OCI-LY3 (cell line): ENCODE measurements around the gene C6.

Experiments used
- H2AFZ ChIP-seq: fragments of 200-600, 300-600 bp; shearing (Covaris generic); 2 replicates; pipeline ENCODE4 v1.6.0; 2014; ENCODE audit warnings: antibody characterized with exemption, low read depth, low read length
- H3K27ac ChIP-seq: fragments of 200-600, 300-600 bp; sonication (generic); 2 replicates; pipeline ENCODE4 v1.5.1; 2014; ENCODE audit warnings: mild to moderate bottlenecking, low read length, moderate library complexity, mixed read lengths
- H3K27me3 ChIP-seq: fragments of 200-600, 300-600 bp; sonication (generic); 2 replicates; pipeline ENCODE4 v1.6.1; 2014; ENCODE audit warnings: low read depth, low read length, mixed read lengths
- H3K36me3 ChIP-seq: fragments of 200-600, 300-600 bp; sonication (generic); replicated peaks from 2 replicates; pipeline ENCODE3; 2014; ENCODE audit warnings: low read depth, low read length, mixed read lengths
- H3K4me1 ChIP-seq: fragments of 300-600, 200-600 bp; sonication (generic); 2 replicates; pipeline ENCODE4 v1.6.1; 2014; ENCODE audit warnings: low read length, mixed read lengths
- H3K4me2 ChIP-seq: fragments of 200-600, 300-600 bp; sonication (generic); 2 replicates; pipeline ENCODE4 v1.6.1; 2014; ENCODE audit warnings: low read length, mixed read lengths
- H3K4me3 ChIP-seq: fragments of 300-600, 200-600 bp; sonication (generic); 2 replicates; pipeline ENCODE4 v1.5.1; 2014; ENCODE audit warnings: antibody characterized with exemption, mild to moderate bottlenecking, low read length, moderate library complexity
- H3K79me2 ChIP-seq: fragments of 300-600, 200-600 bp; shearing (Covaris generic); 2 replicates; pipeline ENCODE4 v1.6.1; 2014; ENCODE audit warnings: mild to moderate bottlenecking, low read length, mixed read lengths
- H3K9ac ChIP-seq: fragments of 300-600, 200-600 bp; shearing (Covaris generic); 2 replicates; pipeline ENCODE4 v1.6.0; 2014; ENCODE audit warnings: mild to moderate bottlenecking, low read length, moderate library complexity
- H3K9me3 ChIP-seq: fragments of 200-600, 300-600 bp; shearing (Covaris generic); 2 replicates; pipeline ENCODE4 v1.6.1; 2014; ENCODE audit warnings: low read length, mixed read lengths; ENCODE audit not compliant: insufficient read depth
- H4K20me1 ChIP-seq: fragments of 200-600, 300-600 bp; sonication (generic); 2 replicates; pipeline ENCODE4 v1.6.1; 2016; ENCODE audit warnings: low read length, mixed read lengths; ENCODE audit not compliant: insufficient read depth
- EZH2phosphoT487 ChIP-seq: fragments of 200-600 bp; shearing (Covaris generic); IDR thresholded peaks from 2 replicates; pipeline ENCODE4 v1.6.1; 2018; ENCODE audit warnings: antibody characterized with exemption, mixed run types, low read depth
- TF ChIP-seq, protein P1 (sequence below): fragments of 200-600, 300-600 bp; sonication (generic); IDR thresholded peaks from 2 replicates; pipeline ENCODE4 v1.5.1; 2014; ENCODE audit warnings: antibody characterized with exemption, low read length, low read depth

The C6 gene

GRCh38 chr5:41195228-41195627, 18.1 kb downstream of the C6 start:
- Histone ChIP-seq H3K4me1 (no peaks in the 10 kb centered on the region), H2AFZ (no peak overlapping the region), H4K20me1 (no peaks in the 10 kb centered on the region), H3K4me2 (no peak overlapping the region), H3K36me3 (no peaks in the 10 kb centered on the region), H3K4me3 (no peak overlapping the region), H3K9me3 (no peaks in the 10 kb centered on the region), H3K27me3 (no peaks in the 10 kb centered on the region), H3K9ac (no peak overlapping the region), H3K79me2 (no peaks in the 10 kb centered on the region), H3K27ac (no peak overlapping the region)
- TF ChIP-seq, protein P1, sequence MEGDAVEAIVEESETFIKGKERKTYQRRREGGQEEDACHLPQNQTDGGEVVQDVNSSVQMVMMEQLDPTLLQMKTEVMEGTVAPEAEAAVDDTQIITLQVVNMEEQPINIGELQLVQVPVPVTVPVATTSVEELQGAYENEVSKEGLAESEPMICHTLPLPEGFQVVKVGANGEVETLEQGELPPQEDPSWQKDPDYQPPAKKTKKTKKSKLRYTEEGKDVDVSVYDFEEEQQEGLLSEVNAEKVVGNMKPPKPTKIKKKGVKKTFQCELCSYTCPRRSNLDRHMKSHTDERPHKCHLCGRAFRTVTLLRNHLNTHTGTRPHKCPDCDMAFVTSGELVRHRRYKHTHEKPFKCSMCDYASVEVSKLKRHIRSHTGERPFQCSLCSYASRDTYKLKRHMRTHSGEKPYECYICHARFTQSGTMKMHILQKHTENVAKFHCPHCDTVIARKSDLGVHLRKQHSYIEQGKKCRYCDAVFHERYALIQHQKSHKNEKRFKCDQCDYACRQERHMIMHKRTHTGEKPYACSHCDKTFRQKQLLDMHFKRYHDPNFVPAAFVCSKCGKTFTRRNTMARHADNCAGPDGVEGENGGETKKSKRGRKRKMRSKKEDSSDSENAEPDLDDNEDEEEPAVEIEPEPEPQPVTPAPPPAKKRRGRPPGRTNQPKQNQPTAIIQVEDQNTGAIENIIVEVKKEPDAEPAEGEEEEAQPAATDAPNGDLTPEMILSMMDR = no peak
- no peak for TF ChIP-seq EZH2phosphoT487

DNA sequence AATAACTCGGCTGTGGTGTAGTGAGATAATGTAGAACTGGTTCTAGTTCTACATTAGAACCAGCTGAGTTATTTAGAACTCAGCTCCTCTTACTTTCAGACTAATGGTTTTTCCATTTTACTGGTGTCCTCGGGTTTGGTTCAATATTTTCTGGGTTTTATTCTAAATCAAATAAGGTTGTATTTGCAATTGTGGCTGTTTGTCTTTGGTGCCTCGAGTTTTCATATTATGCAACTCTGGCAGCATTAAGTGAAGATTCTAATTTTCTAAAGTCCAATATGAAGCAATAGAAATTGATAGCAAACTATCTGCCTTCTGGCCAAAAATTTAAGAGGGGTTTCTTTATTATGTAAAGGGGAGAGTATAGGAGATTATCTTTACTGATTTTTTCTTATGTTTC, 19.0 kb downstream of the C6 start:
- Histone ChIP-seq H3K4me2 (no peak overlapping the region), H3K4me3 (no peak overlapping the region), H2AFZ (no peak overlapping the region), H3K9me3 (no peaks in the 10 kb centered on the region), H3K36me3 (no peaks in the 10 kb centered on the region), H3K4me1 (no peaks in the 10 kb centered on the region), H3K9ac (no peak overlapping the region), H3K79me2 (no peaks in the 10 kb centered on the region), H3K27ac (no peak overlapping the region), H4K20me1 (no peaks in the 10 kb centered on the region), H3K27me3 (no peaks in the 10 kb centered on the region)
- TF ChIP-seq, protein P1 = no peak
- TF ChIP-seq EZH2phosphoT487 = no peak

GRCh38 chr5:41193456-41194205, 19.7 kb downstream of the C6 start:
- no peak overlapping the region for H3K4me2 ChIP-seq
- H3K9me3 ChIP-seq = no peaks in the 10 kb centered on the region
- H3K4me3 ChIP-seq = no peak overlapping the region
- no peaks in the 10 kb centered on the region for H3K4me1 ChIP-seq
- H3K79me2 ChIP-seq = no peaks in the 10 kb centered on the region
- no peaks in the 10 kb centered on the region for H4K20me1 ChIP-seq
- no peak overlapping the region for H3K27ac ChIP-seq
- no peak overlapping the region for H3K9ac ChIP-seq
- no peaks in the 10 kb centered on the region for H3K27me3 ChIP-seq
- H2AFZ ChIP-seq = no peak overlapping the region
- no peaks in the 10 kb centered on the region for H3K36me3 ChIP-seq
- no peak for TF ChIP-seq EZH2phosphoT487
- TF ChIP-seq, protein P1 = no peak

GRCh38 chr5:41191249-41191648, 22.1 kb downstream of the C6 start:
- H3K27me3 ChIP-seq = no peaks in the 10 kb centered on the region
- no peaks in the 10 kb centered on the region for H3K36me3 ChIP-seq

More at GRCh38 chr5:41191249-41191648, 22.1 kb downstream of the C6 start:
- Histone ChIP-seq H3K9ac (no peak overlapping the region), H3K27ac (no peak overlapping the region), H3K4me1 (no peaks in the 10 kb centered on the region), H3K79me2 (no peaks in the 10 kb centered on the region), H3K4me2 (no peak overlapping the region), H3K4me3 (no peak overlapping the region), H2AFZ (no peak overlapping the region), H4K20me1 (no peaks in the 10 kb centered on the region), H3K9me3 (no peaks in the 10 kb centered on the region)
- TF ChIP-seq, protein P1 = no peak
- TF ChIP-seq EZH2phosphoT487 = no peak
